GM19324 (cell line): Measurements from ENCODE around the gene MRPL40.

ENCODE experiments used
- ATAC-seq: cut with Tn5 transposase; IDR thresholded peaks from one replicate; pipeline ENCODE4 v1.9.1; 2021; ENCODE audit warnings: mild to moderate bottlenecking, moderate library complexity; ENCODE audit not compliant: unreplicated experiment, low FRiP score

The MRPL40 gene

GRCh38 chr22:19456541-19456940, 24.2 kb downstream of the MRPL40 start:
- ATAC-seq, result no peak

- no peak for ATAC-seq
Observed at GRCh38 chr22:19457828-19458428, 25.6 kb downstream of the MRPL40 start.

- ATAC-seq, result no peak
Observed at GRCh38 chr22:19460036-19460435, 27.7 kb downstream of the MRPL40 start.

- ATAC-seq, result no peak
Observed at GRCh38 chr22:19461506-19461905, 29.2 kb downstream of the MRPL40 start.

GRCh38 chr22:19463008-19463407, 30.7 kb downstream of the MRPL40 start:
- ATAC-seq, result no peak

GRCh38 chr22:19463491-19464469, 31.4 kb downstream of the MRPL40 start:
- ATAC-seq, result no peak

- ATAC-seq, result no peak
Observed at GRCh38 chr22:19464546-19464945, 32.2 kb downstream of the MRPL40 start.

- ATAC-seq, result no peak
Observed at GRCh38 chr22:19464975-19465374, 32.6 kb downstream of the MRPL40 start.

GRCh38 chr22:19466126-19466716, 33.9 kb downstream of the MRPL40 start:
- no peak for ATAC-seq

- ATAC-seq, result no peak
Observed at GRCh38 chr22:19466848-19467752, 34.8 kb downstream of the MRPL40 start.

GRCh38 chr22:19467912-19468311, 35.6 kb downstream of the MRPL40 start:
- ATAC-seq, result no peak

GRCh38 chr22:19469421-19469820, 37.1 kb downstream of the MRPL40 start:
- no peak for ATAC-seq

- ATAC-seq, result no peak
Observed at GRCh38 chr22:19470010-19470409, 37.7 kb downstream of the MRPL40 start.

GRCh38 chr22:19471572-19471971, 39.2 kb downstream of the MRPL40 start:
- ATAC-seq, result no peak

- ATAC-seq, result no peak
Observed at GRCh38 chr22:19472233-19472632, 39.9 kb downstream of the MRPL40 start.

GRCh38 chr22:19473578-19473977, 41.2 kb downstream of the MRPL40 start:
- ATAC-seq, result no peak

GRCh38 chr22:19476023-19476422, 43.7 kb downstream of the MRPL40 start:
- no peak for ATAC-seq

- no peak for ATAC-seq
Observed at GRCh38 chr22:19477321-19478044, 45.1 kb downstream of the MRPL40 start.

- no peak for ATAC-seq
Observed at GRCh38 chr22:19478045-19478900, 45.9 kb downstream of the MRPL40 start.
